ENCODE data around the gene MIA3. TPM values are rescaled to one million over a fixed set of nuclear protein-coding genes. Genes with fewer than 3 reads are reported as not detected.

MIA3 gene
- total and polyA plus RNA-seq, 2 of the 4 experiments (the other 2 are of a cell fraction): 35.0 to 45.4 TPM

- Histone ChIP-seq H3K9me3 (ENCODE audit: control insufficient read depth, insufficient read depth, low read length) (no peaks in the 10 kb centered on the region), H2BK120ac (ENCODE audit: low read depth, low read length) (no peak overlapping the region), H3K18ac (ENCODE audit: low read depth, low read length) (no peak overlapping the region), H2BK5ac (ENCODE audit: low read depth, low read length, poor library complexity, severe bottlenecking) (no peak overlapping the region), H3K36me3 (ENCODE audit: control insufficient read depth, insufficient read depth, low read length) (peaks cover 12% of the 10 kb centered on the region; the same call in 1 of the 2 replicates), H2BK15ac (ENCODE audit: low read depth, low read length) (no peak overlapping the region), H3K4me3 (ENCODE audit: insufficient read depth, low read depth, low read length) (no peak overlapping the region), H3K56ac (ENCODE audit: extremely low read depth, insufficient read depth, low read length) (no peak overlapping the region), H3K9me1 (ENCODE audit: insufficient read depth, low read length) (no peaks in the 10 kb centered on the region), H2BK20ac (ENCODE audit: low read depth, low read length) (no peak overlapping the region), H3K14ac (replicated peaks; ENCODE audit: low read depth, low read length) (no peak overlapping the region), H3K4me2 (ENCODE audit: low read depth, low read length) (no peak overlapping the region), H3K27ac (ENCODE audit: insufficient read depth, low read length) (no peak overlapping the region), H4K8ac (ENCODE audit: low read depth in 2 of 2, low read length in 2 of 2) (no peak overlapping the region), H2AFZ (replicated peaks; ENCODE audit: low read length, poor library complexity) (no peak overlapping the region), H3K4ac (ENCODE audit: low read depth, low read length) (no peak overlapping the region), H2AK9ac (replicated peaks; ENCODE audit: low read depth, low read length, poor library complexity) (no peak overlapping the region), H2AK5ac (ENCODE audit: low read depth, low read length) (no peak overlapping the region), H4K20me1 (ENCODE audit: insufficient read depth, low read length) (no peaks in the 10 kb centered on the region), H4K91ac (ENCODE audit: insufficient read depth, low read depth, low read length) (no peak overlapping the region), H3K4me1 (ENCODE audit: control insufficient read depth, insufficient read depth, low read length) (no peaks in the 10 kb centered on the region), H3K27me3 (ENCODE audit: control insufficient read depth, insufficient read depth, low read length) (no peaks in the 10 kb centered on the region), H4K5ac (ENCODE audit: low read depth, low read length) (no peak overlapping the region), H3K79me1 (ENCODE audit: low read depth in 1 of 2, low read length in 2 of 2) (peaks cover 5 to 6% of the 10 kb centered on the region in 2 experiments; a peak in 3 of 4 replicates), H3K23ac (ENCODE audit: low read depth, low read length) (no peak overlapping the region), H3K9ac (ENCODE audit: low read depth, low read length) (no peak overlapping the region)
- no peak for TF ChIP-seq USF2 (IDR thresholded peaks at IDR 0.05; ENCODE audit: low read depth, low read length)
- TF ChIP-seq RFX5 (IDR thresholded peaks at IDR 0.05; ENCODE audit: low read depth, low read length): no peak
- TF ChIP-seq MXI1 (IDR thresholded peaks at IDR 0.05; ENCODE audit: borderline replicate concordance, low read depth, low read length): no peak
- no peak for TF ChIP-seq NFE2L2 (IDR thresholded peaks at IDR 0.05; ENCODE audit: low read depth, low read length)
- no peak for TF ChIP-seq FOS (IDR thresholded peaks at IDR 0.05; ENCODE audit: low read depth, low read length)
- TF ChIP-seq RAD21 (IDR thresholded peaks at IDR 0.05; ENCODE audit: low read length): no peak
- TF ChIP-seq CHD1 (IDR thresholded peaks at IDR 0.05; ENCODE audit: low read depth, low read length): no peak
- TF ChIP-seq ELK1 (IDR thresholded peaks at IDR 0.05; ENCODE audit: borderline replicate concordance, low read depth, low read length): no peak
- no peak for TF ChIP-seq BHLHE40 (IDR thresholded peaks at IDR 0.05; ENCODE audit: low read depth, low read length)
- no peak for TF ChIP-seq POLR2A (IDR thresholded peaks at IDR 0.05; ENCODE audit: low read depth, low read length)
- no peak for TF ChIP-seq SMC3 (IDR thresholded peaks at IDR 0.05; ENCODE audit: low read depth, low read length)
- TF ChIP-seq MAFK (IDR thresholded peaks at IDR 0.05; ENCODE audit: low read depth, low read length): no peak
- no peak for TF ChIP-seq MAZ (IDR thresholded peaks at IDR 0.05; ENCODE audit: borderline replicate concordance, low read depth, low read length)
- no peak for TF ChIP-seq RCOR1 (IDR thresholded peaks at IDR 0.05; ENCODE audit: insufficient replicate concordance, low read length)
- TF ChIP-seq CTCF (conservative IDR thresholded peaks at IDR 0.05; ENCODE audit: low read depth, low read length): no peak
- TF ChIP-seq CEBPB (IDR thresholded peaks at IDR 0.05; ENCODE audit: low read depth, low read length): no peak
- WGBS, 2 experiments (ENCODE audit: extremely low coverage in 2 of 2, insufficient read length in 1 of 2): no CpG with 5 or more reads among the region's 1 CpG
- BruUV-seq (replicated peaks): no TSS peak
- DNase-seq (no peak), ATAC-seq (ENCODE audit: low read depth) (no peak)
- in situ Hi-C loops (cut with MboI; ENCODE audit: low sequenced_read_pairs): no loop called here
- POLR2A ChIA-PET (ENCODE audit: unreplicated experiment): no interaction called here
- CTCF ChIA-PET: interaction anchor here (0.9 kb wide), 1 partner anchor 64 kb away, joined by 3 read pairs; no protein-coding TSS in a partner anchor
- intact Hi-C loops (cut with micrococcal nuclease): no loop called here
- dilution Hi-C loops (cut with HindIII; ENCODE audit: low sequenced_read_pairs, unreplicated experiment): no loop called here
These were observed 47.1 kb upstream of the MIA3 start for GRCh38 chr1:222570837-222571236.
